Testis (tissue), 3 donors: Measurements from ENCODE around the gene TTC9C. TPM values are rescaled to one million over a fixed set of nuclear protein-coding genes. Genes with fewer than 3 reads are reported as not detected.
A peak's percentile ranks its signal among the peaks of the same experiment; 100 is the strongest.

Experiments used
- DNase-seq: peaks from one replicate; pipeline ENCODE4 v3.0.0-alpha.2; 2019
- H3K27ac ChIP-seq, 2 donors: fragments of 200-600 bp; sonication (generic); one replicate each; pipeline ENCODE4 v1.5.1; 2019
- H3K27me3 ChIP-seq: fragments of 200-600 bp; sonication (generic); one replicate; pipeline ENCODE4 v1.5.1; 2019
- H3K36me3 ChIP-seq: fragments of 200-600 bp; sonication (generic); one replicate; pipeline ENCODE4 v1.5.1; 2017; ENCODE audit warnings: low read depth; ENCODE audit errors: missing control alignments
- H3K4me1 ChIP-seq: fragments of 200-600 bp; sonication (generic); one replicate; pipeline ENCODE4 v1.5.1; 2019
- H3K4me3 ChIP-seq, 2 donors: fragments of 200-600 bp; sonication (generic); one replicate each; pipeline ENCODE4 v1.5.1; 2017 to 2019
- H3K9me3 ChIP-seq: fragments of 200-600 bp; sonication (generic); one replicate; pipeline ENCODE4 v1.5.1; 2017
- CTCF ChIP-seq, 3 experiments: fragments of 450-650 bp in 2 of 3; fragments of 200-600 bp in 1 of 3; sonication (generic) in 1 of 3; IDR thresholded peaks; one replicate each; pipeline ENCODE4 v1.5.1; 2016 to 2019; ENCODE audit warnings: antibody characterized with exemption in 3 of 3, mild to moderate bottlenecking in 2 of 3, moderate library complexity in 1 of 3
- POLR2A ChIP-seq: fragments of 450-650 bp; IDR thresholded peaks from one replicate; pipeline ENCODE4 v1.6.1; 2017; ENCODE audit warnings: antibody characterized with exemption, mild to moderate bottlenecking, moderate library complexity
- WGBS, 2 donors: methylation state at CpG; one replicate each; pipeline ENCODE4 v1.1.5; 2018; 5-methylcytosine and 5-hydroxymethylcytosine counted together
- intact Hi-C: fragments of 100-400 bp; cut with DNase I; formaldehyde crosslinking; loops from one replicate; pipeline ENCODE4 v1.15.1; 2023; ENCODE audit warnings: low total_unique reads
- polyA plus RNA-seq: library from polyadenylated mRNA; stranded (reverse); fragments of 350-450 nt; fragmentation: Illumina TruSeq; extraction: RNeasy Lipid Tissue Mini Kit (QIAGEN cat#74804); gene quantifications from one replicate; pipeline ENCODE4 v1.2.3, GENCODE V29; 2014; ENCODE audit warnings: low read depth, low replicate concordance; ENCODE audit not compliant: insufficient read depth
- total RNA-seq, 2 donors: library from RNA; depleted of rRNA; stranded (reverse); fragments of >200 nt; gene quantifications; one replicate each; pipeline ENCODE4 v1.2.3, GENCODE V29; 2016

Gene TTC9C
- total and polyA plus RNA-seq, 3 donors from 2014 or later = 34.0 to 41.5 (median 39.5) TPM

DNA sequence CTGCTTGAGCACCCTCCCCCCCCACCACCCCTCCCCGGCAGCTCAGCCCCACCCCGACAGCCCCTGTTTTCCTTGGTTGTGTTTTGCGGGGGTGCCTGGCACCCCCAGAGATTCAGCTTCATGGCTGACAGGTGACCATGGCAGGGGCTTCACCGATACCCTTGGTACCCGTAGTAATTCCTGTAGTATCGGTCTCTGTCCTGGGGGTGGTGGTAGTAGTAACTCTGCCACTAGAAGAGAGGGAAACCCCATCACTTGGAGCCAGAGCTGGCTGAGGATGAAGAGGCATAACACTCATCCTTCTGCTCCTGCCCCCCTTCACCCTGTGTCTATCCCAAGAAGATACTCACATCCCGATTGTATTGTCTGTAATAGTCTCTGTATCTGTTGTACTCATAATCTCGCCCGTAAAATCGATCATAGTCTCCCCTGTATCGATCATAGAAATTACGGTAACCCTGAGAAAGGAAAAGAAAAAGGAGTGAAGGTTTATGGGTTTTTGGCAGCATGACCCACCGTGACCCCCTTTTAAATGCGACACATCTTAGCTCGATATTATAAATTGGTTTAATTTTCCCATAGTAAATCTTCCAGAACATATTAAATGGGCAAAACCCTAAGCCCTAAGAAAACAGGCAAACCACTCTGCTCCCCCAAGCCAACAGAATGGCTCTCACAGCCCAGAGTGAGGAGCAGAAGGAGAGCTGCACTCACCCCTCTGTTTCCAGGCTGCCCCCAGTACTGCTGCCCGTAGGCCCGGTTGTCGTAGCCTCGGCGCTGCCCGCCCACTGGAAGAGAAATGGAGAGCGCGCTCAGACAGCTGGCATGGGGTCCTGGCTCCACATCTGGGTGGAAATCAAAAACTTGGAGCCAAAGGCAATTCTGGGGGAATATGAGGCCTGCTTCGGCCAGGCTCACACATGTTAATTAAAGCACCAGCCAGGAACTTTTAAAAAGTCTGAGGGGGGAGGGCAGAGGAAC lies 12.8 kb upstream of the TTC9C start:
- Histone ChIP-seq H3K36me3 (no peaks in the 10 kb centered on the region), H3K4me3 (no peak overlapping the region), H3K4me1 (peaks cover 2% of the 10 kb centered on the region), H3K27me3 (no peaks in the 10 kb centered on the region), H3K9me3 (no peaks in the 10 kb centered on the region), H3K27ac (no peak overlapping the region)
- intact Hi-C loops = no loop called here
- 92% methylated on average over 24 of the region's 24 CpGs for WGBS, 2 donors
- TF ChIP-seq POLR2A (no peak), CTCF (IDR thresholded peaks at IDR 0.05) (no peak)
- DNase-seq = no peak

- 66 to 79% methylated on average over 5 of the region's 5 CpGs for WGBS, 2 donors
- Histone ChIP-seq H3K27me3 (no peaks in the 10 kb centered on the region), H3K36me3 (no peaks in the 10 kb centered on the region), H3K27ac (peak overlapping the region in 1 of 2 donors; percentile 8), H3K9me3 (no peaks in the 10 kb centered on the region), H3K4me3 (no peak overlapping the region), H3K4me1 (no peaks in the 10 kb centered on the region)
- DNase-seq = no peak
- intact Hi-C loops = no loop called here
- TF ChIP-seq CTCF (IDR thresholded peaks at IDR 0.05) (no peak), POLR2A (no peak)
Measured at GRCh38 chr11:62716206-62716605, 12.1 kb upstream of the TTC9C start.

DNA sequence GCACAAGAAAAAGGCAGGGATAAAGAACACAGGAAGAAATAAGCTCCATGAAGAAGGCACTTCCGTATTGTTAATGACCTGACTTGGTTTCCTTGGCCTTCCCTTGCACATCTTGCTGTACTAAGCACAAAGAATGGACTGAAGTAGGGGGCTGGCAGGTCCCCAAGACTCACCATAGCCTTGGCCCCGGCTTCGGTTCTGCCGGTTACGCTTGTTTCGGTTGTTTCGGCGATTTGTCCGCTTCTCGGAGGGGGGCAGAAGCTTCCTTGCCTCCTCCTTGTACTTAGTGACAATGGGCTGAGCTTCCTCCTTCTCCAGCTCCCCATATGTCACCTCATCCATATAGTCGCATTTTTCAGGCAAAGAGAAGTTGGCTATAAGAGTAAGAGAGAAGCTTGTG lies 11.5 kb upstream of the TTC9C start:
- Histone ChIP-seq H3K36me3 (no peaks in the 10 kb centered on the region), H3K27me3 (no peaks in the 10 kb centered on the region), H3K9me3 (no peaks in the 10 kb centered on the region), H3K4me3 (no peak overlapping the region), H3K4me1 (no peaks in the 10 kb centered on the region), H3K27ac (peak overlapping the region in 1 of 2 donors; percentile 8)
- TF ChIP-seq CTCF (IDR thresholded peaks at IDR 0.05) (no peak), POLR2A (no peak)
- intact Hi-C loops = no loop called here
- WGBS, 2 donors = 75 to 83% methylated on average over 11 of the region's 11 CpGs
- no peak for DNase-seq

- Histone ChIP-seq H3K4me3 (no peak overlapping the region), H3K27me3 (no peaks in the 10 kb centered on the region), H3K9me3 (no peaks in the 10 kb centered on the region), H3K4me1 (no peaks in the 10 kb centered on the region), H3K36me3 (no peaks in the 10 kb centered on the region), H3K27ac (no peak overlapping the region)
- DNase-seq = no peak
- TF ChIP-seq CTCF (IDR thresholded peaks at IDR 0.05) (no peak), POLR2A (no peak)
- WGBS, 2 donors = 87 to 88% methylated on average over 2 of the region's 2 CpGs
- intact Hi-C loops = no loop called here
Measured at GRCh38 chr11:62719302-62719978, 8.8 kb upstream of the TTC9C start.
